CD4-positive, CD25-positive, alpha-beta regulatory T cell (primary cell): Measurements from ENCODE around the gene NEUROG3. TPM values are rescaled to one million over a fixed set of nuclear protein-coding genes. Genes with fewer than 3 reads are reported as not detected.
"Not testable (repeated sequence)": the region's sequence is repeated elsewhere in the genome, so short reads cannot be mapped to it uniquely, and the experiment has no call there.

ENCODE experiments used
- ATAC-seq, 2 donors: fragments of 150-1000 bp; cut with Tn5 transposase; one replicate each; pipeline ENCODE4 v1.10.0; 2021; ENCODE audit warnings: low read depth in 2 of 2, moderate number of reproducible peaks in 2 of 2, moderate library complexity in 1 of 2
- DNase-seq, 3 donors: peaks; one replicate each; pipeline versions ENCODE4 v3.0.0 to v3.0.0-alpha.2; 2012 to 2022; ENCODE audit warnings: mixed read lengths in 1 of 3
- H3K27ac ChIP-seq: one replicate; pipeline ENCODE4 v1.7.0; 2013; ENCODE audit warnings: mild to moderate bottlenecking, low read length; ENCODE audit not compliant: insufficient read depth, poor library complexity, severe bottlenecking
- H3K27me3 ChIP-seq: one replicate; pipeline ENCODE4 v1.7.0; 2013; ENCODE audit warnings: low read length; ENCODE audit not compliant: control insufficient read depth, insufficient read depth
- H3K36me3 ChIP-seq: one replicate; pipeline ENCODE4 v1.7.0; 2013; ENCODE audit warnings: mild to moderate bottlenecking, low read length, moderate library complexity; ENCODE audit not compliant: control insufficient read depth, insufficient read depth
- H3K4me1 ChIP-seq: 2 replicates; pipeline ENCODE4 v1.7.0; 2013; ENCODE audit warnings: mild to moderate bottlenecking, low read length; ENCODE audit not compliant: insufficient read depth, control insufficient read depth, poor library complexity, severe bottlenecking
- H3K4me3 ChIP-seq: one replicate; pipeline ENCODE4 v1.7.0; 2013; ENCODE audit warnings: low read depth, mild to moderate bottlenecking, low read length, moderate library complexity
- H3K9me3 ChIP-seq, 2 experiments: 1 replicate in 1 of 2; 2 replicates in 1 of 2; pipeline ENCODE4 v1.7.0; 2013; ENCODE audit warnings: low read length in 2 of 2, mild to moderate bottlenecking in 1 of 2, moderate library complexity in 1 of 2; ENCODE audit not compliant: control insufficient read depth in 2 of 2
- H3K27ac Mint-ChIP-seq, 3 donors: one replicate each; pipeline ENCODE4 v1.8.0; 2020 to 2022; ENCODE audit warnings: mild to moderate bottlenecking in 3 of 3, mixed read lengths in 3 of 3, moderate library complexity in 2 of 3
- H3K27me3 Mint-ChIP-seq: one replicate; pipeline ENCODE4 v1.8.0; 2022; ENCODE audit warnings: mild to moderate bottlenecking, mixed read lengths
- H3K36me3 Mint-ChIP-seq: one replicate; pipeline ENCODE4 v1.8.0; 2020; ENCODE audit warnings: mixed read lengths
- H3K4me1 Mint-ChIP-seq, 4 donors: one replicate each; pipeline ENCODE4 v1.8.0; 2020 to 2022; ENCODE audit warnings: mixed read lengths in 4 of 4, mild to moderate bottlenecking in 1 of 4
- H3K4me3 Mint-ChIP-seq, 4 donors: one replicate each; pipeline ENCODE4 v1.8.0; 2020 to 2022; ENCODE audit warnings: mild to moderate bottlenecking in 4 of 4, mixed read lengths in 4 of 4, moderate library complexity in 3 of 4
- H3K9me3 Mint-ChIP-seq, 7 donors: one replicate each; pipeline ENCODE4 v1.8.0; 2020 to 2022; ENCODE audit warnings: mixed read lengths in 7 of 7, mild to moderate bottlenecking in 3 of 7, moderate library complexity in 2 of 7
- polyA plus RNA-seq, 4 donors: library from polyadenylated mRNA; unstranded; fragments of 300-500 nt; fragmentation: Illumina TruSeq; gene quantifications; one replicate each; pipeline ENCODE4 v1.2.3, GENCODE V29; 2021
- total RNA-seq: library from RNA; stranded (reverse); gene quantifications from one replicate; pipeline ENCODE4 v1.2.3, GENCODE V29; 2022

Gene NEUROG3
- total and polyA plus RNA-seq, 5 donors from 2014 or later = not detected

- Mint-ChIP-seq H3K36me3 (no peaks in the 10 kb centered on the region), H3K27ac (no peak overlapping the region)
- H3K4me3 ChIP-seq = no peak overlapping the region
Observed at GRCh38 chr10:69554611-69555010, 18.6 kb downstream of the NEUROG3 start.

GRCh38 chr10:69553328-69553727 is 19.9 kb downstream of the NEUROG3 start:
- Mint-ChIP-seq H3K27me3 (peaks cover 4% of the 10 kb centered on the region), H3K9me3 (peaks cover 1 to 30% (median 12%) of the 10 kb centered on the region in 7 donors), H3K4me3 (no peak overlapping the region), H3K36me3 (no peaks in the 10 kb centered on the region), H3K4me1 (peaks cover 3 to 7% (median 5%) of the 10 kb centered on the region in 4 donors), H3K27ac (no peak overlapping the region)
- no peak overlapping the region for H3K27ac ChIP-seq
- H3K27me3 ChIP-seq = peaks cover 2% of the 10 kb centered on the region
- DNase-seq = no peak
- peaks cover 4% of the 10 kb centered on the region for H3K4me1 ChIP-seq
- peaks cover 20 to 30% of the 10 kb centered on the region in 2 experiments for H3K9me3 ChIP-seq
- H3K4me3 ChIP-seq = no peak overlapping the region
- H3K36me3 ChIP-seq = no peaks in the 10 kb centered on the region
- no peak for ATAC-seq

More at GRCh38 chr10:69554611-69555010, 18.6 kb downstream of the NEUROG3 start:
- no peak for DNase-seq
- no peak overlapping the region for H3K4me3 Mint-ChIP-seq
- Histone ChIP-seq H3K27me3 (no peaks in the 10 kb centered on the region), H3K27ac (no peak overlapping the region), H3K36me3 (no peaks in the 10 kb centered on the region), H3K4me1 (peaks cover 15% of the 10 kb centered on the region), H3K9me3 (peaks cover 14 to 17% of the 10 kb centered on the region in 2 experiments)
- H3K9me3 Mint-ChIP-seq = peaks cover 1 to 18% (median 8%) of the 10 kb centered on the region in 7 donors
- ATAC-seq = no peak
- H3K27me3 Mint-ChIP-seq = peaks cover 6% of the 10 kb centered on the region
- H3K4me1 Mint-ChIP-seq = peaks cover 6 to 20% (median 10%) of the 10 kb centered on the region in 4 donors

DNA sequence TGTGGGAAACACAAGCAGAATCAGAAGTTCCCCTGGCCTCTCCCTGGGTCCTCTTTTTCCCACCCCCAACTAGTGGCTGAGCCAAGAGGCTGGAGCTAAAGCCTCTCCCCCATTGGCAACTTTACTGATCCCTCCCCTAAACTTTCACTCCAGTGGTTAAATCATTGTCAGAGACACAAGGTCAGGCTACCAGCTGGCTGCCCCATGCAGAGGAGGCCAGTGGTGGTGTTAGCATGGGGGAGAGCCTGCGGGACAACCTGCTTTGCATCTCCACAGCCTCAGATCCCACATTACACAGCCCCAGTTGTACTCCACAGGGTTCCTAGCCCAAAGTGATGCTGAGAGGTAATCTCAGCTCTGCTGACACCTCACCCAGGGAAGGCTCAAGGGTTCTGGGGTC is 21.0 kb downstream of the NEUROG3 start:
- no peaks in the 10 kb centered on the region for H3K36me3 Mint-ChIP-seq
- Histone ChIP-seq H3K27ac (no peak overlapping the region), H3K4me1 (no peaks in the 10 kb centered on the region), H3K4me3 (no peak overlapping the region), H3K27me3 (peaks cover 2% of the 10 kb centered on the region), H3K9me3 (peaks cover 20 to 33% of the 10 kb centered on the region in 2 experiments), H3K36me3 (no peaks in the 10 kb centered on the region)
- peaks cover 1 to 36% (median 12%) of the 10 kb centered on the region in 7 donors for H3K9me3 Mint-ChIP-seq
- no peak overlapping the region for H3K4me3 Mint-ChIP-seq
- ATAC-seq (no peak), DNase-seq (no peak)
- peaks cover 4% of the 10 kb centered on the region for H3K27me3 Mint-ChIP-seq
- H3K4me1 Mint-ChIP-seq = peaks cover 0 to 6% (median 0%) of the 10 kb centered on the region in 4 donors
- H3K27ac Mint-ChIP-seq = no peak overlapping the region

GRCh38 chr10:69549959-69550358 is 23.3 kb downstream of the NEUROG3 start:
- no peak for DNase-seq
- no peaks in the 10 kb centered on the region for H3K36me3 Mint-ChIP-seq
- peaks cover 20 to 33% of the 10 kb centered on the region in 2 experiments for H3K9me3 ChIP-seq
- H3K27ac ChIP-seq = no peak overlapping the region
- H3K4me1 ChIP-seq = no peaks in the 10 kb centered on the region
- no peak overlapping the region for H3K4me3 ChIP-seq
- peaks cover 2% of the 10 kb centered on the region for H3K27me3 ChIP-seq
- H3K4me1 Mint-ChIP-seq = no peaks in the 10 kb centered on the region
- no peak for ATAC-seq
- H3K27me3 Mint-ChIP-seq = no peaks in the 10 kb centered on the region
- peaks cover 1 to 36% (median 12%) of the 10 kb centered on the region in 7 donors for H3K9me3 Mint-ChIP-seq
- no peaks in the 10 kb centered on the region for H3K36me3 ChIP-seq
- H3K27ac Mint-ChIP-seq = no peak overlapping the region
- H3K4me3 Mint-ChIP-seq = no peak overlapping the region

DNA sequence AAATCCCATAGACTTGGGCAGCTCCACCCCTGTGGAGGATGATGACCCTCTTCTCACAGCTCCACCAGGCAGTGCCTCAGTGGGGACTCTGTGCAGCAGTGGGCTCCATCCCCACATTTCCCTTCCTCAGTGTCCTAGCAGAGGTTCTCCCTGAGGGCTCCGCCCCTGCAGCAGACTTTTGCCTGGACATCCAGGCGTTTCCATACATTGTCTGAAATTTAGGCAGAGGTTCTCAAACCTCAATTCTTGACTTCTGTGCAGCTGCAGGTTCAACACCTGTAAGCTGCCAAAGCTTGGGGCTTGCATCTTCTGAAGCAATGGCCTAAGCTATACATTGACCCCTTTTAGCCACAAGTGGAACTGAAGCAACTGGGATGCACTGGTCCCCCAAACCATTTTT is 31.8 kb downstream of the NEUROG3 start:
- H3K9me3 ChIP-seq = peaks cover 7 to 8% of the 10 kb centered on the region in 2 experiments
- H3K27me3 ChIP-seq = no peaks in the 10 kb centered on the region
- no peak for ATAC-seq
- no peak overlapping the region for H3K4me3 Mint-ChIP-seq
- H3K4me3 ChIP-seq = no peak overlapping the region
- no peak overlapping the region for H3K27ac ChIP-seq
- H3K4me1 Mint-ChIP-seq = no peaks in the 10 kb centered on the region
- H3K4me1 ChIP-seq = no peaks in the 10 kb centered on the region
- H3K27me3 Mint-ChIP-seq = peaks cover 11% of the 10 kb centered on the region
- DNase-seq = no peak
- peaks cover 6% of the 10 kb centered on the region for H3K36me3 Mint-ChIP-seq
- no peak overlapping the region for H3K27ac Mint-ChIP-seq
- H3K36me3 ChIP-seq = no peaks in the 10 kb centered on the region
- H3K9me3 Mint-ChIP-seq = peaks cover 0 to 23% (median 6%) of the 10 kb centered on the region in 7 donors

DNA sequence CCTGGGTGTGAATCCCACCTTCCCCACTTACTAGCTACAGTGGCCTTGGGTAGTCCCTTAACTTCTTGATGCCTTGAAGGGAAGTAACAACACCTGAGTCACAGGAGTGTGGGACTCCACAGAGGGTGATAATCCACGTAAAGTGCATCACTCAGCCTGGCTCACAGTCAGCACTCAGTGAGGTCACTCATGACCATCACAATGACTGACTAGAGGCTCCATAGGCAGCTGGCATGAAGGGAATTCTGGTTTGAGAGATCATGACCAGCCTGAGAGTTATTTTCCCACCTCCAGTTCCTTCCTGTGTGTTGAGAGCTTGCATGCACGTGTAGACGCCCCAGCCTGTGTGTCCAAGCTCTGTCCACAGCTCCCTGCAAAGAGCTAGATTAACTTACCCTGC is 34.8 kb downstream of the NEUROG3 start:
- peaks cover 0 to 30% (median 7%) of the 10 kb centered on the region in 7 donors for H3K9me3 Mint-ChIP-seq
- Histone ChIP-seq H3K27me3 (no peaks in the 10 kb centered on the region), H3K9me3 (peaks cover 7 to 8% of the 10 kb centered on the region in 2 experiments), H3K4me1 (no peaks in the 10 kb centered on the region), H3K36me3 (no peaks in the 10 kb centered on the region), H3K4me3 (no peak overlapping the region), H3K27ac (no peak overlapping the region)
- no peak for DNase-seq
- H3K36me3 Mint-ChIP-seq = peaks cover 6% of the 10 kb centered on the region
- no peak overlapping the region for H3K4me3 Mint-ChIP-seq
- H3K4me1 Mint-ChIP-seq = no peaks in the 10 kb centered on the region
- no peak for ATAC-seq
- no peak overlapping the region for H3K27ac Mint-ChIP-seq
- peaks cover 17% of the 10 kb centered on the region for H3K27me3 Mint-ChIP-seq

DNA sequence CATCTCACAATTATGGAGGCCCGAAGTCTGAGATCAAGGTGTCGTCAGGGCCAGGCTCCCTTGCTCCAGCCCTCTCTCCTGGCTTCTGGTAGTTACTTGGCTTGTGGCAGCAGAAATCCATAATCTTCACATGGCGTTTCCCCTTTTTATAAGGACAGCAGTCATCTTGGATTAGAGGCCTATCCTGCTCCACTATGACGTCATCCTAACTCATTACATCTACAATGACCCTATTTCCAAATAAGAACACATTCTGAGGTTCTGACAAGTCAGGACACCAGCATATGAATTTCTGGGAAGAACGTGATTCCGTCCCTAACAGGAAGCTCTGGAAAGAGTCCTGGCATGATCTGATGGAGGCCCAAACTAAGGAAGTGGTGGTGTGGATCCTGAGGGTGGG is 35.8 kb downstream of the NEUROG3 start:
- no peak overlapping the region for H3K27ac ChIP-seq
- peaks cover 7 to 8% of the 10 kb centered on the region in 2 experiments for H3K9me3 ChIP-seq
- no peaks in the 10 kb centered on the region for H3K27me3 ChIP-seq
- peaks cover 6% of the 10 kb centered on the region for H3K36me3 Mint-ChIP-seq
- DNase-seq (no peak), ATAC-seq (no peak)
- peaks cover 23% of the 10 kb centered on the region for H3K27me3 Mint-ChIP-seq
- H3K4me3 Mint-ChIP-seq = no peak overlapping the region
- no peaks in the 10 kb centered on the region for H3K4me1 ChIP-seq
- H3K27ac Mint-ChIP-seq = no peak overlapping the region
- H3K9me3 Mint-ChIP-seq = peaks cover 0 to 30% (median 8%) of the 10 kb centered on the region in 7 donors
- H3K36me3 ChIP-seq = no peaks in the 10 kb centered on the region
- no peaks in the 10 kb centered on the region for H3K4me1 Mint-ChIP-seq
- no peak overlapping the region for H3K4me3 ChIP-seq

- H3K4me1 ChIP-seq, DNase-seq, ATAC-seq, H3K4me3 Mint-ChIP-seq, H3K4me3 ChIP-seq, H3K9me3 ChIP-seq, H3K4me1 Mint-ChIP-seq, H3K36me3 Mint-ChIP-seq, H3K36me3 ChIP-seq, H3K27ac ChIP-seq, H3K27ac Mint-ChIP-seq, H3K27me3 ChIP-seq: not testable (repeated sequence)
- Mint-ChIP-seq H3K9me3 (peaks cover 0 to 23% (median 7%) of the 10 kb centered on the region in 7 donors), H3K27me3 (peaks cover 24% of the 10 kb centered on the region)
Observed at GRCh38 chr10:69536521-69536920, 36.7 kb downstream of the NEUROG3 start.
